HepG2 (cell line): ENCODE measurements around the gene REM2. TPM values are rescaled to one million over a fixed set of nuclear protein-coding genes. Genes with fewer than 3 reads are reported as not detected.

Experiments used
- AGO2 ChIP-seq: fragments of 200-400 bp; formaldehyde crosslinking; optimal IDR thresholded peaks from 2 replicates; pipeline ENCODE3; 2017; ENCODE audit warnings: mild to moderate bottlenecking, low read depth, low read length, moderate library complexity
- DDIT3 ChIP-seq: sonication (generic); formaldehyde crosslinking; IDR thresholded peaks from 2 replicates; pipeline ENCODE4 v1.4.0; 2020; ENCODE audit warnings: mild to moderate bottlenecking, missing genetic modification reagents
- HMGA1 ChIP-seq: sonication (generic); formaldehyde crosslinking; conservative IDR thresholded peaks from 2 replicates; pipeline ENCODE4 v1.4.0; 2020; ENCODE audit warnings: missing genetic modification reagents
- HOXA7 ChIP-seq: sonication (generic); formaldehyde crosslinking; IDR thresholded peaks from 2 replicates; pipeline ENCODE4 v1.8.1; 2022; ENCODE audit warnings: mild to moderate bottlenecking, missing genetic modification reagents, moderate library complexity
- KDM3A ChIP-seq: IDR thresholded peaks from 2 replicates; pipeline ENCODE4 v1.6.1; 2018; ENCODE audit warnings: low read depth, missing compliant biosample characterization
- MXD4 ChIP-seq: IDR thresholded peaks from 2 replicates; pipeline ENCODE4 v1.6.1; 2016; ENCODE audit warnings: mild to moderate bottlenecking, missing biosample characterization, missing genetic modification reagents
- NFIB ChIP-seq: sonication (generic); formaldehyde crosslinking; IDR thresholded peaks from 2 replicates; pipeline ENCODE4 v1.9.0; 2021; ENCODE audit warnings: missing genetic modification reagents, mild to moderate bottlenecking, borderline replicate concordance
- NFYC ChIP-seq: IDR thresholded peaks from 2 replicates; pipeline ENCODE4 v1.6.1; 2016; ENCODE audit warnings: missing genetic modification reagents, missing compliant biosample characterization
- STAG1 ChIP-seq: sonication (generic); formaldehyde crosslinking; IDR thresholded peaks from 2 replicates; pipeline ENCODE4 v1.4.0; 2020; ENCODE audit warnings: missing genetic modification reagents
- SUZ12 ChIP-seq: fragments of 150-350 bp; IDR thresholded peaks from 2 replicates; pipeline ENCODE4 v1.6.1; 2014; ENCODE audit warnings: low read depth, low read length
- ZFP41 ChIP-seq: sonication (generic); formaldehyde crosslinking; IDR thresholded peaks from 2 replicates; pipeline ENCODE4 v1.4.0; 2020; ENCODE audit warnings: mild to moderate bottlenecking, missing genetic modification reagents, borderline replicate concordance
- ZNF274 ChIP-seq: sonication (generic); formaldehyde crosslinking; IDR thresholded peaks from 2 replicates; pipeline ENCODE4 v1.5.1; 2020; ENCODE audit warnings: mild to moderate bottlenecking, missing genetic modification reagents
- ZNF343 ChIP-seq: sonication (generic); formaldehyde crosslinking; IDR thresholded peaks from 2 replicates; pipeline ENCODE4 v1.4.0; 2020; ENCODE audit warnings: mild to moderate bottlenecking, missing genetic modification reagents
- ZSCAN9 ChIP-seq: IDR thresholded peaks from 2 replicates; pipeline ENCODE4 v1.6.1; 2016; ENCODE audit warnings: borderline replicate concordance
- polyA plus RNA-seq, 8 experiments: library from polyadenylated mRNA; depleted of rRNA in 3 of 8; stranded (reverse) in 7 of 8; unstranded in 1 of 8; fragments of >200 nt; fragmentation: Illumina TruSeq in 4 of 8; extraction: Trizol in 4 of 8; gene quantifications; 2 replicates each; pipeline versions ENCODE4 v1.2.1 to v1.2.3, GENCODE V29; 2011 to 2016; ENCODE audit warnings: low read depth in 4 of 8, missing spikeins in 1 of 8, mixed read lengths in 1 of 8; ENCODE audit not compliant: insufficient read depth in 1 of 8
- total RNA-seq, 5 experiments: library from RNA; depleted of rRNA; stranded (reverse); fragments of >200 nt; fragmentation: Illumina TruSeq; extraction: Trizol; gene quantifications; 2 replicates each; pipeline ENCODE4 v1.2.3, GENCODE V29; 2016; ENCODE audit warnings: low read depth in 1 of 5
- TF ChIP-seq, protein P1 (sequence below): sonication (generic); formaldehyde crosslinking; IDR thresholded peaks from 2 replicates; pipeline ENCODE4 v1.5.1; 2020; ENCODE audit warnings: missing genetic modification reagents, mild to moderate bottlenecking, borderline replicate concordance
- TF ChIP-seq, protein P2 (sequence below): sonication (generic); formaldehyde crosslinking; IDR thresholded peaks from 2 replicates; pipeline ENCODE4 v1.4.0; 2020; ENCODE audit warnings: low read depth, mild to moderate bottlenecking, missing genetic modification reagents
- TF ChIP-seq, protein P3 (sequence below): sonication (generic); formaldehyde crosslinking; IDR thresholded peaks from 2 replicates; pipeline ENCODE4 v1.4.0; 2020; ENCODE audit warnings: missing genetic modification reagents
- TF ChIP-seq, protein P4 (sequence below): sonication (generic); formaldehyde crosslinking; IDR thresholded peaks from 2 replicates; pipeline ENCODE4 v1.5.0; 2020; ENCODE audit warnings: missing genetic modification reagents

The REM2 gene
- total and polyA plus RNA-seq, 2 of the 13 experiments (the other 11 are each of a cell fraction or from before 2014, with no cell fraction given), result 0.20 TPM; not detected in 1

DNA sequence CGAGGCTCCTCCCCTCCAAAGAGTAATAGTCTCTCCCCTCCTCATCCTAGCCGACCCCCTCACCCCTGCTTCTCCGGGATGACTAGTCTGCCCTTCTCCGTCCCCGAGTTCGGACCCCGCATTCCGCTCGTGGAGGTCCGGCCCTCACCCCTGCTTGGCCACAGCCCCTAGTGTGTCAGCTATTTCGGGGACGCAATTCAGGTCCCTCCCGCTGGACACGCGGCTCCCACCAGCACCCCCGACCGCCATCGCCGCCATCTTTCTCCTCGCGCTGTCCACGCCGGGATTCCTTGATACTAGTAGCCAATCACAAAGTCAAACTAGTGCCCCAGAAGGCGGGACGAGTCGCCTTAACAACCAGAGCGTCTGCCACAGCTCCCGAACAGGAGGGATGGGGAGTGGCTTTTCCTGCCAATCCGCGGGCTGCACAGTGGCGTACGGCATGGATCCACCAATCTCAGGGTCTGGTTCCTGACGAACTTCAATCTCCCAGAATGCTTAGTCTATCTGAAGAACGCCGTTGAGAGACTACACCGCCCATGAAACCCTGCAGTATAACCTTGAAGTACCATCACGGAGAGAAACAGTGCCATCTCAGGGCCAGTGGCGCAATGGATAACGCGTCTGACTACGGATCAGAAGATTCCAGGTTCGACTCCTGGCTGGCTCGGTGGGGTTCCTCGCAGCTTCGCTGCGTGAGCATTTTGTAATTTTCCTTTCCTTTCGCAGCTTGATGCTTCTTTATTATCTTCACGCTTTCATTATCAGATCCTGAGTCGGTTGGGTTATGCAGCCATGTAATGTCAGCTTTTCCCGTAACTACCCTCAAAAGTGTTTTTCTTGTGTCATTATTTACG is 46.3 kb downstream of the REM2 start, which contains the start of gene PRMT5 (continued):
- TF ChIP-seq HOXA7 (CRISPR knock-in tag) (0 out of 2 replicates have a peak, but pooled peaks have one; percentile 88), STAG1 (peak; percentile 41), ZSCAN9 (CRISPR knock-in tag) (peak; percentile 86), NFYC (CRISPR knock-in tag) (peak; percentile 95), ZFP41 (CRISPR knock-in tag) (peak; percentile 52), MXD4 (CRISPR knock-in tag) (peak; percentile 92), ZNF343 (CRISPR knock-in tag) (peak; percentile 93), KDM3A (peak; percentile 94), SUZ12 (peak; percentile 37; the same call in 1 of the 2 replicates), NFIB (CRISPR knock-in tag) (no peak), ZNF274 (CRISPR knock-in tag) (peak; percentile 98), HMGA1 (CRISPR knock-in tag) (no peak), DDIT3 (peak; percentile 53; the same call in 1 of the 2 replicates), AGO2 (peak; percentile 81)
- TF ChIP-seq, protein P1, sequence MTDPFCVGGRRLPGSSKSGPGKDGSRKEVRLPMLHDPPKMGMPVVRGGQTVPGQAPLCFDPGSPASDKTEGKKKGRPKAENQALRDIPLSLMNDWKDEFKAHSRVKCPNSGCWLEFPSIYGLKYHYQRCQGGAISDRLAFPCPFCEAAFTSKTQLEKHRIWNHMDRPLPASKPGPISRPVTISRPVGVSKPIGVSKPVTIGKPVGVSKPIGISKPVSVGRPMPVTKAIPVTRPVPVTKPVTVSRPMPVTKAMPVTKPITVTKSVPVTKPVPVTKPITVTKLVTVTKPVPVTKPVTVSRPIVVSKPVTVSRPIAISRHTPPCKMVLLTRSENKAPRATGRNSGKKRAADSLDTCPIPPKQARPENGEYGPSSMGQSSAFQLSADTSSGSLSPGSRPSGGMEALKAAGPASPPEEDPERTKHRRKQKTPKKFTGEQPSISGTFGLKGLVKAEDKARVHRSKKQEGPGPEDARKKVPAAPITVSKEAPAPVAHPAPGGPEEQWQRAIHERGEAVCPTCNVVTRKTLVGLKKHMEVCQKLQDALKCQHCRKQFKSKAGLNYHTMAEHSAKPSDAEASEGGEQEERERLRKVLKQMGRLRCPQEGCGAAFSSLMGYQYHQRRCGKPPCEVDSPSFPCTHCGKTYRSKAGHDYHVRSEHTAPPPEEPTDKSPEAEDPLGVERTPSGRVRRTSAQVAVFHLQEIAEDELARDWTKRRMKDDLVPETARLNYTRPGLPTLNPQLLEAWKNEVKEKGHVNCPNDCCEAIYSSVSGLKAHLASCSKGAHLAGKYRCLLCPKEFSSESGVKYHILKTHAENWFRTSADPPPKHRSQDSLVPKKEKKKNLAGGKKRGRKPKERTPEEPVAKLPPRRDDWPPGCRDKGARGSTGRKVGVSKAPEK (CRISPR knock-in tag), result peak; percentile 83
- TF ChIP-seq, protein P2, sequence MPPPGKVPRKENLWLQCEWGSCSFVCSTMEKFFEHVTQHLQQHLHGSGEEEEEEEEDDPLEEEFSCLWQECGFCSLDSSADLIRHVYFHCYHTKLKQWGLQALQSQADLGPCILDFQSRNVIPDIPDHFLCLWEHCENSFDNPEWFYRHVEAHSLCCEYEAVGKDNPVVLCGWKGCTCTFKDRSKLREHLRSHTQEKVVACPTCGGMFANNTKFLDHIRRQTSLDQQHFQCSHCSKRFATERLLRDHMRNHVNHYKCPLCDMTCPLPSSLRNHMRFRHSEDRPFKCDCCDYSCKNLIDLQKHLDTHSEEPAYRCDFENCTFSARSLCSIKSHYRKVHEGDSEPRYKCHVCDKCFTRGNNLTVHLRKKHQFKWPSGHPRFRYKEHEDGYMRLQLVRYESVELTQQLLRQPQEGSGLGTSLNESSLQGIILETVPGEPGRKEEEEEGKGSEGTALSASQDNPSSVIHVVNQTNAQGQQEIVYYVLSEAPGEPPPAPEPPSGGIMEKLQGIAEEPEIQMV (CRISPR knock-in tag), result peak; percentile 96
- TF ChIP-seq, protein P3, sequence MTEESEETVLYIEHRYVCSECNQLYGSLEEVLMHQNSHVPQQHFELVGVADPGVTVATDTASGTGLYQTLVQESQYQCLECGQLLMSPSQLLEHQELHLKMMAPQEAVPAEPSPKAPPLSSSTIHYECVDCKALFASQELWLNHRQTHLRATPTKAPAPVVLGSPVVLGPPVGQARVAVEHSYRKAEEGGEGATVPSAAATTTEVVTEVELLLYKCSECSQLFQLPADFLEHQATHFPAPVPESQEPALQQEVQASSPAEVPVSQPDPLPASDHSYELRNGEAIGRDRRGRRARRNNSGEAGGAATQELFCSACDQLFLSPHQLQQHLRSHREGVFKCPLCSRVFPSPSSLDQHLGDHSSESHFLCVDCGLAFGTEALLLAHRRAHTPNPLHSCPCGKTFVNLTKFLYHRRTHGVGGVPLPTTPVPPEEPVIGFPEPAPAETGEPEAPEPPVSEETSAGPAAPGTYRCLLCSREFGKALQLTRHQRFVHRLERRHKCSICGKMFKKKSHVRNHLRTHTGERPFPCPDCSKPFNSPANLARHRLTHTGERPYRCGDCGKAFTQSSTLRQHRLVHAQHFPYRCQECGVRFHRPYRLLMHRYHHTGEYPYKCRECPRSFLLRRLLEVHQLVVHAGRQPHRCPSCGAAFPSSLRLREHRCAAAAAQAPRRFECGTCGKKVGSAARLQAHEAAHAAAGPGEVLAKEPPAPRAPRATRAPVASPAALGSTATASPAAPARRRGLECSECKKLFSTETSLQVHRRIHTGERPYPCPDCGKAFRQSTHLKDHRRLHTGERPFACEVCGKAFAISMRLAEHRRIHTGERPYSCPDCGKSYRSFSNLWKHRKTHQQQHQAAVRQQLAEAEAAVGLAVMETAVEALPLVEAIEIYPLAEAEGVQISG (CRISPR knock-in tag), result peak; percentile 93
- TF ChIP-seq, protein P4, sequence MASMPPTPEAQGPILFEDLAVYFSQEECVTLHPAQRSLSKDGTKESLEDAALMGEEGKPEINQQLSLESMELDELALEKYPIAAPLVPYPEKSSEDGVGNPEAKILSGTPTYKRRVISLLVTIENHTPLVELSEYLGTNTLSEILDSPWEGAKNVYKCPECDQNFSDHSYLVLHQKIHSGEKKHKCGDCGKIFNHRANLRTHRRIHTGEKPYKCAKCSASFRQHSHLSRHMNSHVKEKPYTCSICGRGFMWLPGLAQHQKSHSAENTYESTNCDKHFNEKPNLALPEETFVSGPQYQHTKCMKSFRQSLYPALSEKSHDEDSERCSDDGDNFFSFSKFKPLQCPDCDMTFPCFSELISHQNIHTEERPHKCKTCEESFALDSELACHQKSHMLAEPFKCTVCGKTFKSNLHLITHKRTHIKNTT (CRISPR knock-in tag), result peak; percentile 100
